CD4-positive, alpha-beta T cell treated with Interleukin-4 for 4 hours (primary cell): ENCODE measurements around the gene SIRT4.

Source experiments
- DNase-seq: peaks from one replicate; pipeline ENCODE4 v3.0.0-alpha.2; 2020

The SIRT4 gene, protein sequence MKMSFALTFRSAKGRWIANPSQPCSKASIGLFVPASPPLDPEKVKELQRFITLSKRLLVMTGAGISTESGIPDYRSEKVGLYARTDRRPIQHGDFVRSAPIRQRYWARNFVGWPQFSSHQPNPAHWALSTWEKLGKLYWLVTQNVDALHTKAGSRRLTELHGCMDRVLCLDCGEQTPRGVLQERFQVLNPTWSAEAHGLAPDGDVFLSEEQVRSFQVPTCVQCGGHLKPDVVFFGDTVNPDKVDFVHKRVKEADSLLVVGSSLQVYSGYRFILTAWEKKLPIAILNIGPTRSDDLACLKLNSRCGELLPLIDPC

DNA sequence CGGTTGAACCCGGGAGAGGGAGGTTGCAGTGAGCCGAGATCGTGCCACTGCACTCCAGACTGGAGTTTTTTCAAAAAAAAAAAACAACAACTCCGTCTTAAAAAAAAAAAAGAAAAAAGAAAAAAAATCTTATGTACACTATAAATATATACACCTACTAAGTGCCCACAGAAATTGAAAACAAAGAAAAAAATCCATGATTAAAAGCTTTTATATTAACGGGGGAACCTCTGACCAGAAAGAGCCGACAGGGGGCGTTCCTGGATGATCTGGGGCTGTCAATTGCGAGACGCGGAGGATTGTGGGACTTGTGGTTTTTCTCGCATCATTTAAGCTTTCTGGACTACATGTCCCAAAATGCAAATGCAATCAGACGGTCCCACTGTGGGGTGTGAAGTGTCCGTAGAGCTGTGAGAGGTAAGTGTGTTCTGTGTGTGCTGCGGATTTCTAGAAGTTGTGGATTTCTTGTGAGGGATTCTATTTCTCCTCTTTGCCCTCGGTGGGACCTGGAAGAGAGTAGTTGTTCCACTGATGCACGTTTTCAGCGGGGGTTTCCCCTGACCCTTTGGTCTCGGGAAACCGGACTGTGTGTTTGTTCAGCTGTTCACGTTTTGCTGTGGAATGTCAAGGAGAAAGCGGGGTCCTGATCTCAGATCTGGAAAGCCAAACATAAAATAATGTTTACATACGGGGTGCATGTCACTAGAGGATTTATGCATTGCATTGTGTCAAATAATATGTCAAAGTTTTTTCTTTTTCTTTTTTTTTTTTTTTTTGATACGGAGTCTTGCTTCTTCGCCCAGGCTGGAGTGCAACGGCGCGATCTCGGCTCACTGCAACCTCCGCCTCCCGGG is at the start of gene SIRT4:
Gene SIRT4, plus strand, starts transcription at position 360 of the 854 bp plus-strand sequence. CDS start 1,241 bp downstream, outside the sequence.
- DNase-seq = peak; percentile 90

DNA sequence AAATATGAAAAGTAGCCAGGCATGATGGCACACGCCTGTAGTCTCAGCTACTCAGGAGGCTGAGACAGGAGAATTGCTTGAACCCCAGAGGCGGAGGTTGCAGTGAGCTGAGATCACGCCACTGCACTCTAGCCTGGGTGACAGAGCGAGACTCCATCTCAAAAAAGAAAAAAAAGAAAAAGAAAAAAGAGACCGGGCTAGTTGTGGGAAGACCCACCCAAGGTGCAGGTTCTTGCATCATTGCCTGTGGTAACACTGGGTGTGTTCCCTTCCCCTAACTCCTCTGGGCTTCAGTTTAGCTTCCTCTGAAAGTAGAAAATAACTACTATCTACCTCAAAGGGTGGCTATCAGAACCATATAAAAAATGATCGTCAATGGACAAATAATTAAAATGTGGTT is 48.8 kb upstream of the SIRT4 start:
- peak; percentile 80 for DNase-seq

DNA sequence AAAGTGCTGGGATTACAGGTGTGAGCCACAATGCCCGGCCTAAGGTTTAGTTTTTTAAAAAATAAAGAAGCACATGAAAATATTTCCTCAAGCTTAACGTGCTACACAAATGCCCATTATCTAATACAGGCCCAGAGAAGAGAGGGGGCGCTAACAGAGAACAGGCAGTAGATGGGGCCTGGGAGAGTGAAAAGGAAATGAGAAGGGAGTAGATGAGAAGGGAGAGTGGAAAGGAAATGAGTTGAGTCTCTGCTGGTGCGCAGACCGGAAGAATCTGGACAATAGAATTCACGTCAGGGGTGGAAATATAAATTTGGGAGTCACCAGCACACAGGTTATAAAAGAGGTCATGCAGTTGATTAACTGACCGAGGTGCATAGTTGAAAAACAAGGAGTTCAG is 47.3 kb upstream of the SIRT4 start:
- DNase-seq = no peak

DNA sequence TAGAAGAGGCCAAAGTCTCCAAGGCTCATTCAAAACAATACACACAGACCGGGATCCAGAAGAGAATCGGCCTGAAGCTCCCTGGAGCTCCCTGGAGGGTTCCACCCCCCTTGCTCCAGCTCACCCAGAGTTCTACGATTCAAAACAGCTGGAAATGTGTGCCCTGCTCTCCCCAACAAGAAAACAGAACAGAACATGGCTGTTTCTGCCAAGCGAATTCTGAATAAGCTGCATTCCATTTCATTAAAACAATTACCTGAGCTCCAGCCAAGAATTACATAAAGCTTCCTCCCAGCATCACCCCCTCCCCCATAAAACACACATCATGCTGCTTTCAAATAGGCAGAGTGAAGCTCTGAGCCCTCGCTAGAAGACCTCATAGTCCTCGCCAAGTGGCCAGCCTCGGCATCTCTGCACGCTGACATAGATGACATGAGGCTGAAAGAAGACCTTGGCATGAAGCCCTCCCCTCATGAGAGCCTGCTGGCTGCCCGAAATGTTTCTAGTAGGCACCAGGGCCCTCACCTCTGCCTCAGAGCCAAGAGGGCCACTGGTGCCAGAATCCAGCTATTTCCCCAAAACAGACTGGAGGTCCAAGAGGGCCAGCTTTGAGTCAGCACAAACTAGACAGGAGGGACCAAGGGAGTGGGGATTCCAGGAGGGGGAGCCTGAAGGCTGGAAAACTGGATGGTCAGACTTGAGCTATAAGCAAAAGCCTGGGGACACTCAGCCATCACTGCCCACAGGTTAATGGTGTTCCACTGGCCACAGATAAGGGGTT is 44.9 kb upstream of the SIRT4 start:
- DNase-seq = no peak

DNA sequence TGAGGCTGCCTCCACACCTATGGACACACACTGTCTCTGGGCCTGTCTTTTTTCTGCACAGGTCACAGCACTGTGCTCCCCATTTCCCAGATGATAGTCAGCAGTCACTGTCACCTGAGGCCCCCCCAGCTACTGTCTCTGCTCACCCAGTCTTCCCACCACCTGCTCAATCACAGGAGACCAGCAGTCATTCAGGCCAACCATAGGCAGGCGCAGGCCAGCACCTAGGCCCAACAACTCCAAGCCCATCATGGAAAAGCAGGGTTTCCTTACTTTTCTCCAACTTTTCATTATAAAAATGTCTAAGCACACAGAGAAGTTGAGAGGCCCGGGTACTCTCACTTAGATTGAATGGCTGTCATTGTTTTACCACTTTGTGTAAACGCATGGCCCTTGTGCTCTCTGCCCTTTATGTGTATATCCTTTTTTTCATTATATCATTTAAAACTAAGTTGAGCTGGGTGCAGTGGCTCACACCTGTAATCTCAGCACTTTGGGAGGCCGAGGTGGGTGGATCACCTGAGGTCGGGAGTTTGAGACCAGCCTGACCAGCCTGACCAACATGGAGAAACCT is 43.7 kb upstream of the SIRT4 start:
- no peak for DNase-seq

DNA sequence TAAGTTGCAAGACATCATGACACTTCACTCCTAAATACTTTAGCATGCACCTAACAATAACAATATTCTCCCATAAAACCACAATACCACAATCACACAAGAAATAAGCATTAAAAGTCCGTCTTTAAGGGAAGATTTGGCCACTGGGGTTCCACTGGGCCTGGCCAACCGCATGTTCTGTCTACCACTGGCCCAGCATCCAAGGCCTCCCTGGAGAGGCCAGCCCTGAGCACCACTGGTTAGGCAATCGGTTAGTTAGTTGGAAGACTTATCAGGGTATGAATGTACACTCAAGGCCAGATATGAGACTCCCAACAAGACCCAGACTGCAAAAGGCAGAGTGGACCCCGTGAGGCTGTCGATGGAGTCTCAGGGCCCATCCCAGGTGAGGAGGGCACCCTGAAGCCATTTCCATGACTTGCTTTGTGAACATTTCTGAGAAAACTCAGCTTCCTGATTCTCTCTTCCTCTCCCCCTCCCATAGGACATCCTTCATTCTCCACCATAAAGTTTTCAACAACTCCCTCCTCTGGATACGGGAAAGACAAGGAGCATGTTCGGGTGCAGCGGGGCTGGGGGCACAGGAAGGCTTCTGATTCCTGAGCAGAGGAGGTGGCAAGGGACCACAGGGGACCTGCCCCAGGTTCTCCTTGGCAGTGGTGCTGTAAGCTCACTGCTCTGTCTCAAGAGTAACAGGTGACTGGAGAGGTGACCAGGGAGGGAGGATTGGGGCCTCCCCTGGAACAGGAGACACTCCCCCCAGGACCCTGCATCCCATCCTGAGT is 42.5 kb upstream of the SIRT4 start:
- no peak for DNase-seq

DNA sequence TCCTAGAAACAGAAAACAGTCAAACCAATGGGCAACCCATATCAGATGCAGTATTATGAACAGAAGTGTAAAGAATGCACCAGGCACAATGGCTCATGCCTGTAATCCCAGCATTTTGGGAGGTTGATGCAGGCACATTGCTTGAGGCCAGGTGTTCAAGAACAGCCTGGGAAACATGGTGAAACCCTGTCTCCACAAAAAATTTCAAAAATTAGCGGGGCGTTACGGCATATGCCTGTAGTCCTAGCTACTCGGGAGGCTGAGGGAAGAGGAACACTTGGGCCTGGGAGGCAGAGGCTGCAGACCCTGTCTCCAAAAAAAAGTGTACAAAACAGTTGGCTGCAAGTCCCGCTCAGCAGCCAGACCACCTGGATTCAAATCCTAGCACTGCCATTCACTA is 41.5 kb upstream of the SIRT4 start:
- no peak for DNase-seq

DNA sequence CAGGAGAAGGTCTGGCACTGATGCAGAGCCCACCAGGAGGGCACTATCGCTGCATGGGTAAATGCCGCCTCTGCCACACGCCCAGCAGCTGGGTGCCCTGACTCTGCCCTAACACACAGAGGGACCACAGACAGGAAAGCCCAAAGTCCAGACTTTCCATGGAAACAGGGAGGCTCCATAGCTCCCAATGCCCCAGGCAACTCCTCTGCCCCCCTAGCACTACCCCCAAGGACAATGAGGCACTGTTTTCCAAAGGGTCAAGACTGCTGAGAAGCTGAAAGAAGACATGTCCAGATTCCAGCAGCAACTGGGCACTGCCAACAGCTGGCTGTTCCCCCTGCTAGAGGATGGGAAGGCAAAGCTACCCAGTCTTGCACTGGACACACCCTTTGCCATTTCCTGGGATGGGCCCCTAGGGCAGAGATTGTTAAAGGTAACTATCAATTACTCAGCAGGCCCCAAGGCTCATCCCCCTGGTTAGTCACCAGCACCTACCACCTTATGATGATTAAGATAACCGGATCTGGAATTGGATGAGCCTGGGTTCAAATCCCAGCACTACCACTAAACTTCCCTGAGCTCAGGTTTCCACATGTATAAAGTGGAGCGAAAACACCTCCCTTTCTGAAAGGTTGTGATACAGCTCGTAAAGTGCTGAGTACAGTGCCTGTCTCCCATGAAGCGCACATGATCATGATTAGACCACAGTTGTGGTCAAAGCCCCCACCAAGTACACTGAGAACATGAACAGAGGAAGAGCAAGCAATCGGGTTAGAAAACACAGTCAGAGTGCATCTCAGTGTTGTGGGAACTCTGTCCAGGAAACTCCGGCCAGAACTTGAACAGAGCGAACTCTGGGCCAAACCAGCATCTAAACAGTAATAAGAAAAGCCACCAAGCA is 39.9 kb upstream of the SIRT4 start:
- DNase-seq = peak; percentile 37

DNA sequence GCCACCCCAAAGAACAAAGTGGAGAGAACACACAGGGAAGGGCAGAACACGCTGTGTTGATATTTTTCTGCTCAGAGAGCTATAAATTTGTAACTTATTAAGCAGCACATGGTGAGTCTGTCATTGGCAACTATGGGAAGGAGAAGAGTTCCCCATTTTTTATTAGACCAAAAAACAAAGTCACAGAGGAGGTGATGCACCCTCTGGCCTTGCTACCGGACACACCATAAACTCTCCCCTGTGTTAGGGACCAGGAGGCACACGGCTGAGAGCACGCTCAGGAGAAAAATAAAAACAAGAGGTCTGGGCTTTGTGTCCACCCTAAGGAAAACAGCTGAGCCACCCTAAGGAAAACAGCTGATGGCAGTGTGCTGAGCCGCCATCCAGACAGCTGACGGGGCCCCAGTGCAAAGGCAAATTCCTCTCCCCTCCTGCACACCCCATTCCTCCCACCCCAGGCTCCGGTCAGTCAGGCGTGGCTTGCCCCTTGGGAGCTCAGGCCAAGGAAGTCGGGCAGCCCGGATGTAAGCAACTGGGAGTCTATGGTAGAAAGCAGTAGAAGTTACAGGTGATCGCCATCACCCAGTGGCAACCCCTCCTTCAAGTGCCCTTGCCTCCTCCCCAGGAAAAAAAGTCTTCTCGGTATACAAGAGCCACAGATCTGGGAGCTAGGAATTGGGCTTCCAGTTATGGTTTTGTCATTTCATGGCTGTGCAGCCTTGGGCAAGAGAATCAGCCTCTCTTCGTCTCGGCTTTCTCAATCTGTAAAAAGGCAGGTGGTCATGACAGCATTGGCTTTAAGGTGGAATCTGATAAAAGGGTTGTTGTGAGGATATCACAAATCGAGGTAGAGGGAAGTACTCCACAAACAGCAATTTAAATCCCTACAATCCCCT is 39.0 kb upstream of the SIRT4 start:
- DNase-seq = no peak

DNA sequence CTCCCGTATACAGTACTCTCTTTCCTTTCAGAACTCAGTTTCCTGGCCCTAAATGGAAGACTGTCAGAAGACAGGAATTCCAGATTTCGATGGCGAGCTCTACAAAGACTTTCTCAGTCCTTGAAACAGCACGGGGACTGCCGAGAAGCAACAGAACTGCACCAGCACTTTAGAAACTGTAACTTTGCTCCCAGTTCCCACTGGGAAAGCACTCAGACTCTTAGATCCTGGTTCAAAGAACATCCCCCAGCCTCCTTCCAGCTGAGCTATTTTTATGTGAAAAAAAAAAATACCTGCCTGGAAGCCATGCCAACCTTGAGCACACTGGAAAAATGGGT is 38.4 kb upstream of the SIRT4 start:
- no peak for DNase-seq

DNA sequence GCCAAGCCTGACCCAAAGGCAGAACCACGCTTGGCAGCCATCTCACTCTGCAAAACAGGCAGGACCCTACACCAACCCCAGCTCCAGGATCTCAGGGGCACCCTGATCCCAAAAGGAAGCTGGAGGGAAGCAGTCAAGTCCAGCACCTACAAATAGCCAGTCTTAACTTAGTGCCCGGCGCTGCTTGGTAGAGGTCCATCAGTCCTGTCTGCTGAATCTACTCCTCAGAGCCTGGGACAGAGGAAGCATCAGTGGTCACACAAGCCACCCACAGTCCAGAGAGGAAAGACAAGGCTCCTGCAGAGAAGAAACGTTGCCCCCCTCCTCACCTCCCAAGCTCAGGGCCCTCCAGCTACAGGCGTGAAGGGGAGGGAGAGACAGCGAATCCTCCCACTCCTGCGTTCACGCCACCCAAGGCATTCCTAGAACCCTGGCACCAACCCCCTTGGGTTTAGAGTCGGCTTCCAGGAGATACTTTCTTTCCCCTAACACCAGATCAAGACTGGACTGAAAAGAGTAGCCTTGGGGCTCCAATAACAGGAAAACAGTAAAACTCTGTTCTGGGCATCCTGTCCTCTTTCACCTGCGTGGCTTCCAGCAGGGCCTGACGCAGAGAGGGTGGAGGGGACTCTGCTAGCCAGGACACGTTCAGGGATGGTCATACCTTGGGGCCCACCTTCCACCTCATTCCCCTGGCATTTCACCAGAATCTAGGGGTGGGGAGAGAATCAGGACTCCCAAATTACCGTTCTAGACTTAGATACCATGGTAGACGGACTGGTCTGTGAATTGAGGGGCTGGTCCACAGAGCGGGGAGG is 37.8 kb upstream of the SIRT4 start:
- no peak for DNase-seq

DNA sequence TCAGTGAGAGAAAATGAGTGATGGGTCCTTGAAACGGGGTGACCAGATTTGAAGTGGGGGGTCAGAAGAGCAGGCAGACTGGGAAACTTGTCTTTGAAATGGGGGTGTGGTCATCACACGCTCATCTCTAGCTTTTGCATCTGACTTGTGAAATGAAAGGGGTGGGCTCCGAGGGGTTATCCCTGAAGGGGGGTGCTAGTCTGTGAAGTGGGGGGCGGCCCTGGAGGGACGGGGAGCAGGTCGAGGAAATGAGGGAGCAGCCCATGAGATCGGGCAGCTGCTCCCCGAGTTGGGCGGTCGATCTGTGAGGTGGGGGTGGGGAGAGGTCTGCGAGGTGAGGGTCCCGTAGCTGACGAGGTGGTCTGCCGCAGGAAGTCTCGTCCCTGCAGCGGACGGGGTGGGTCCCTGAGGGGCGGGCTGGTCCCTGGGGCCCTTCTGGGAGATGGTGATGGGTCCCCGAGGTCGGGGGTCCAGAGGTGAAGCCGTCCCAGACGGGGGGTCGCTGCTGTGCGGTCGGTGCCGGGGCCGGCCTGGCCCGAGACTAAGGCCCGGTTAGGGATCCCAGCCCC is 37.1 kb upstream of the SIRT4 start:
- DNase-seq = no peak

DNA sequence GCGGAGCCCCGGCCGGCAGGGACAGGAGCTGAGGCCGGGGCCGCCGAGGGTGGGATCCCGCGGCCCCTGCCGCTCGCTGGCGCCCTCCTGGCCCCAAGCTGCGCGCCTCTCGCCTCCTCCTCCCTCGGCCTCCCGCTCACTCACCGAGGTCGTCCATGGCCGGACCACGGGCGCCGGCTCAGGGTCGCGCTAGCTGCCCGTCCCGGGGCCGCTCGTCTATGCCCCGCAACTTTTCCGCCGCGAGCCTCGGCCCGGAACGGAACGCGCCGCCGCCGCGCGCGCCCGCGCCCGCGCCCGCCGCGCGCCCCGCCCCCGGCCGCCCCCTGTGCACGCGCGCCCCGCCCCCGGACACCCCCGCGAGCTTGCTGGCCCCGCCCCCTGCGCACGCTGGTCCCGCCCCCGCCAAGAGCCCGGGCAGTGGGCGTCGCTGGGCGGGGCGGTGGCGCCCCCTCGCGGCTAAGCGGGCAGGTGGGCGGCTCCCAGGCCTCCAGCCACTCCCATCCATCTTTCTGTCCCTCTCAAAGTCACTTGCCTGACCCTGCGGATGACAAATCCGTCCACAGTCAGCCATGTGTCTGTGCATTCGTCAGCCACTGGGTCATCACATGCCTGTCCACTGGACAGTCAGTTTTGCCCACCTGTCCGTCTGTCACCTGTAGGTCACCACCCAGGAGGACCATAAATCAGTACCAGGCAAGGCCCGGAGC is 36.5 kb upstream of the SIRT4 start, which contains the start of gene PXN:
Gene PXN, minus strand, starts transcription at position 258 of the 707 bp plus-strand sequence. Its CDS starts 101 bp downstream, at position 157.
- DNase-seq = peak; percentile 78

DNA sequence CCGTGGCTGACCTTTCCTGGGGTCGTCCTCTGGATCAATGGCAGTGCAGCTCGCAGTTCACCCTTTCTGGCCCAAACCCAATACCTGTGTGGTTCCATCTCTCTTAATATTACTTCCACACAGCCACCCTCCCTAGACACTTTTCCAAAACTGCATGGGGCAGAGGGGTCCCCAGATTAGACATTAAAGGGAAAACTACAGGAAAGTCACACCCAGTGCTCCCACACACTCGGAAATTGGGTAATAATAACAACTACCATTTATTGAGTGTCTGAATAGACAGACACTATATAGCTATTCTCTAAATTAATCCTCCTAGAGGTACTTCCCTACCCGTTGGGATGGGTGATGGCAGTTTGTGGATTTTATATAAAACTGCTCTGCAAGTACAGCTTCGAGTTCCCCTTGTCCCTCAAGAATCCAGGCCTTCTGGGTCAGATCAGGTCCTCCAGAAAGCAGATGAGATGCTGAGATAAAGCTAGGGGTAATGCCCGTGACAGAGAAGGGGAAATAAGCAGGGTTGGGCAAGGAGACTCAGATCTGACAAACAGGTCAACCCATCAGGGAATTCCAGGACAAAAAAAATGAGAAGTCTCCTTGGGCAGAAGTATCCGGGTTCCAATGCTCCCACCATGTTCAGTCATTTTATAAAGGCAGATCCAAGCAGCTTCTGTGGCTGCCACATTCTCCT is 35.8 kb upstream of the SIRT4 start:
- DNase-seq = no peak

DNA sequence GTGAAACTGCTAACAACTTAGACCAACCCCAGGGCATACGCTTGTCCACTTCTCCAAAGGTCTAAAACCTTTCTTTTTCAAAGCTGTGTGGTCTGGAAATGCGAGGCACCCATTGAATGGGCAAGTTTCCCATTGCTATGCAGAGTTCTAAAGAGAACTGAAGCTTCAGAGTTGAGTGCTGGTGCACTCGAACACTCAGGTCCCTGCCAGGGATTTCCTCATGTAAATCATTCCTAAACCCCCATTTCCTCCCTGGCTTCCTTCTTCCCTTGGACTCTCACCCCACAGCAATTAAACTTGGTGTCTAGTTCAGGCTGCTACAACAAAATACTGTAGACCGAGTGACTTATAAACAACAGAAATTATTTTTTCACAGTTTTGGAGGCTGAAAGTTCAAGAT is 34.4 kb upstream of the SIRT4 start:
- no peak for DNase-seq

DNA sequence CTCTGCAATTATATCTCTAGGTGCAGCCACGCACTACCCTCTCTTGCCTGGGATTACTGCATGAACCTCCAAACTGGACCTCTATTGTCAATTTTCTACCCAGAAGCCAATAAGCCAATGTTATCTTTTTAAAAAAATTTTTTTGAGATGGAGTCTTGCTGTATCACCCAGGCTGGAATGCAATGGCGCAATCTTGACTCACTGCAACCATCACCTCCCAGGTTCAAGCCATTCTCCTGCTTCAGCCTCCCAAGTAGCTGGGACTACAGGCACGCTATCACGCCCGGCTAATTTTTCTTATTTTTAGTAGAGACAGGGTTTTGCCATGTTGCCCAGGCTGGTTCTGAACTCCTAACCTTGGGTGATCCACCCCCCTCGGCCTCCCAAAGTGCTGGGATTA is 25.4 kb upstream of the SIRT4 start:
- no peak for DNase-seq
